HEK293 (cell line): ENCODE measurements around the gene NEO1.
A peak's percentile ranks its signal among the peaks of the same experiment; 100 is the strongest.

Source experiments
- BCL11B ChIP-seq: fragments of 450-650 bp; formaldehyde crosslinking; IDR thresholded peaks from 2 replicates; pipeline ENCODE4 v1.5.1; 2016; ENCODE audit warnings: low read depth, missing biosample characterization, missing genetic modification characterization
- GLI2 ChIP-seq: fragments of 450-650 bp; formaldehyde crosslinking; IDR thresholded peaks from 2 replicates; pipeline ENCODE4; 2017; ENCODE audit warnings: missing biosample characterization, missing genetic modification characterization, low read depth, borderline replicate concordance
- HOXA7 ChIP-seq: sonication (generic); formaldehyde crosslinking; IDR thresholded peaks from 2 replicates; pipeline ENCODE4 v1.8.1; 2022; ENCODE audit warnings: missing genetic modification reagents, borderline replicate concordance
- MYNN ChIP-seq: fragments of 450-650 bp; formaldehyde crosslinking; IDR thresholded peaks from 2 replicates; pipeline ENCODE4 v1.5.1; 2016; ENCODE audit warnings: missing biosample characterization, missing genetic modification characterization, borderline replicate concordance
- PRDM1 ChIP-seq: fragments of 450-650 bp; formaldehyde crosslinking; IDR thresholded peaks from 2 replicates; pipeline ENCODE4; 2016; ENCODE audit warnings: missing biosample characterization, missing genetic modification characterization
- TRIM28 ChIP-seq: IDR thresholded peaks from 2 replicates; pipeline ENCODE4 v1.6.1; 2011; ENCODE audit warnings: low read length, control low read depth, borderline replicate concordance
- WT1 ChIP-seq: fragments of 450-650 bp; formaldehyde crosslinking; IDR thresholded peaks from 2 replicates; pipeline ENCODE4 v1.5.1; 2016; ENCODE audit warnings: missing biosample characterization, missing genetic modification characterization
- YY1 ChIP-seq: fragments of 450-650 bp; formaldehyde crosslinking; IDR thresholded peaks from 2 replicates; pipeline ENCODE4 v1.5.1; 2018; ENCODE audit warnings: missing biosample characterization, missing genetic modification characterization
- ZFHX2 ChIP-seq: fragments of 450-650 bp; formaldehyde crosslinking; conservative IDR thresholded peaks from 2 replicates; pipeline ENCODE4 v1.5.1; 2016; ENCODE audit warnings: missing biosample characterization, missing genetic modification characterization
- ZFP69B ChIP-seq: fragments of 450-650 bp; formaldehyde crosslinking; IDR thresholded peaks from 2 replicates; pipeline ENCODE4 v1.5.1; 2016; ENCODE audit warnings: missing biosample characterization, missing genetic modification characterization
- ZIC2 ChIP-seq: fragments of 450-650 bp; formaldehyde crosslinking; IDR thresholded peaks from 2 replicates; pipeline ENCODE4 v1.5.1; 2016; ENCODE audit warnings: missing biosample characterization, missing genetic modification characterization
- ZNF114 ChIP-seq: fragments of 450-650 bp; formaldehyde crosslinking; IDR thresholded peaks from 2 replicates; pipeline ENCODE4 v1.5.0; 2017; ENCODE audit warnings: missing biosample characterization, missing genetic modification characterization
- ZNF138 ChIP-seq: fragments of 450-650 bp; formaldehyde crosslinking; IDR thresholded peaks from 2 replicates; pipeline ENCODE4 v1.5.1; 2016; ENCODE audit warnings: missing biosample characterization, missing genetic modification characterization, borderline replicate concordance
- ZNF174 ChIP-seq: fragments of 450-650 bp; formaldehyde crosslinking; IDR thresholded peaks from 2 replicates; pipeline ENCODE4 v1.5.0; 2017; ENCODE audit warnings: missing biosample characterization, mild to moderate bottlenecking, missing genetic modification characterization
- ZNF202 ChIP-seq: fragments of 450-650 bp; formaldehyde crosslinking; IDR thresholded peaks from 2 replicates; pipeline ENCODE4 v1.5.1; 2016; ENCODE audit warnings: missing biosample characterization, missing genetic modification characterization, borderline replicate concordance
- ZNF311 ChIP-seq: fragments of 450-650 bp; formaldehyde crosslinking; IDR thresholded peaks from 2 replicates; pipeline ENCODE4 v1.5.1; 2017; ENCODE audit warnings: missing biosample characterization, missing genetic modification characterization, borderline replicate concordance
- ZNF335 ChIP-seq: fragments of 450-650 bp; formaldehyde crosslinking; conservative IDR thresholded peaks from 2 replicates; pipeline ENCODE4 v1.5.1; 2016; ENCODE audit warnings: missing biosample characterization, missing genetic modification characterization
- ZNF341 ChIP-seq: fragments of 450-650 bp; formaldehyde crosslinking; IDR thresholded peaks from 2 replicates; pipeline ENCODE4; 2016; ENCODE audit warnings: low read depth, missing biosample characterization, missing genetic modification characterization
- ZNF423 ChIP-seq: fragments of 450-650 bp; formaldehyde crosslinking; IDR thresholded peaks from 2 replicates; pipeline ENCODE4 v1.5.1; 2016; ENCODE audit warnings: missing biosample characterization, missing genetic modification characterization
- ZNF473 ChIP-seq: fragments of 450-650 bp; formaldehyde crosslinking; IDR thresholded peaks from 2 replicates; pipeline ENCODE4 v1.5.1; 2017; ENCODE audit warnings: missing biosample characterization, missing genetic modification characterization
- ZNF596 ChIP-seq: fragments of 450-650 bp; IDR thresholded peaks from 2 replicates; pipeline ENCODE4 v1.5.0; 2018; ENCODE audit warnings: missing biosample characterization, mild to moderate bottlenecking, missing genetic modification characterization, moderate library complexity
- ZNF626 ChIP-seq: fragments of 450-650 bp; sonication (Bioruptor Pico); formaldehyde crosslinking; IDR thresholded peaks from 2 replicates; pipeline ENCODE4 v1.5.1; 2018; ENCODE audit warnings: missing biosample characterization, missing genetic modification characterization, inconsistent platforms
- ZNF658 ChIP-seq: fragments of 450-650 bp; formaldehyde crosslinking; IDR thresholded peaks from 2 replicates; pipeline ENCODE4; 2016; ENCODE audit warnings: missing biosample characterization, missing genetic modification characterization
- ZNF747 ChIP-seq: fragments of 450-650 bp; formaldehyde crosslinking; IDR thresholded peaks from 2 replicates; pipeline ENCODE4 v1.5.1; 2016; ENCODE audit warnings: missing biosample characterization, missing genetic modification characterization
- TF ChIP-seq, protein P1 (sequence below): sonication (generic); formaldehyde crosslinking; IDR thresholded peaks from 2 replicates; pipeline ENCODE4 v1.8.1; 2022; ENCODE audit warnings: mild to moderate bottlenecking, moderate library complexity, missing genetic modification reagents
- TF ChIP-seq, protein P2 (sequence below): fragments of 450-650 bp; formaldehyde crosslinking; IDR thresholded peaks from 2 replicates; pipeline ENCODE4 v1.5.1; 2016; ENCODE audit warnings: missing biosample characterization, missing genetic modification characterization
- TF ChIP-seq, protein P3 (sequence below): fragments of 450-650 bp; IDR thresholded peaks from 2 replicates; pipeline ENCODE4 v1.5.1; 2018; ENCODE audit warnings: missing biosample characterization, missing genetic modification characterization
- TF ChIP-seq, protein P4 (sequence below): fragments of 450-650 bp; formaldehyde crosslinking; IDR thresholded peaks from 2 replicates; pipeline ENCODE4 v1.5.1; 2016; ENCODE audit warnings: missing biosample characterization, missing genetic modification characterization, borderline replicate concordance
- TF ChIP-seq, protein P5 (sequence below): fragments of 450-650 bp; formaldehyde crosslinking; IDR thresholded peaks from 2 replicates; pipeline ENCODE4 v1.5.1; 2017; ENCODE audit warnings: missing biosample characterization, missing genetic modification characterization
- TF ChIP-seq, protein P6 (sequence below): fragments of 450-650 bp; formaldehyde crosslinking; IDR thresholded peaks from 2 replicates; pipeline ENCODE4 v1.5.1; 2016; ENCODE audit warnings: missing biosample characterization, missing genetic modification characterization

Gene NEO1

DNA sequence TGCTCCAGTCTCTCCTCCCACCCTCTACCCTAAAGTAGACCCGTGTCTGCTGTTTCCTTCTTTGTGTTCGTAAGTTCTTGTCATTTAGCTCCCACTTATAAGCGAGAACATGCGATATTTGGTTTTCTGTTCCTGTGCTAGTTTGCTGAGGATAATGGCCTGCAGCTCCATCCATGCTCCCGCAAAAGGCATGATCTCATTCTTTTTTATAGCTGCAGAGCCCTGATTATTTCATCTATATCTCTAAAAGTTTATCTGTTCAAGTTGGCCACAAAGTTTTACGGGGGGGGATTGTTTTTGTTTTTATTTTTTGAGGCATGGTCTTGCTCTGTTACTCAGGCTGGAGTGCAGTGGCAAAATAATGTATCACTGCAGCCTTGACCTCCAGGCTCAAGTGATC lies 4.4 kb upstream of the NEO1 start (continued):
- TF ChIP-seq ZNF174 (no peak), ZNF423 (tag by site-specific recombination) (no peak), HOXA7 (CRISPR knock-in tag) (no peak), ZNF114 (tag by site-specific recombination) (no peak), MYNN (no peak), GLI2 (tag by site-specific recombination) (no peak), ZNF335 (peak; percentile 9; the same call in 1 of the 2 replicates), ZNF658 (tag by site-specific recombination) (no peak), TRIM28 (0 out of 2 replicates have a peak, but pooled peaks have one; percentile 13), ZNF626 (tag by site-specific recombination) (no peak), YY1 (tag by site-specific recombination) (no peak), ZNF138 (tag by site-specific recombination) (no peak), ZNF341 (tag by site-specific recombination) (no peak), ZNF311 (no peak), ZFP69B (tag by site-specific recombination) (0 out of 2 replicates have a peak, but pooled peaks have one; percentile 17), WT1 (tag by site-specific recombination) (no peak), BCL11B (tag by site-specific recombination) (no peak), ZFHX2 (tag by site-specific recombination) (no peak), PRDM1 (tag by site-specific recombination) (no peak), ZNF747 (tag by site-specific recombination) (no peak), ZNF596 (tag by site-specific recombination) (no peak), ZNF473 (tag by site-specific recombination) (no peak), ZNF202 (tag by site-specific recombination) (no peak), ZIC2 (tag by site-specific recombination) (no peak)
- TF ChIP-seq, protein P1, sequence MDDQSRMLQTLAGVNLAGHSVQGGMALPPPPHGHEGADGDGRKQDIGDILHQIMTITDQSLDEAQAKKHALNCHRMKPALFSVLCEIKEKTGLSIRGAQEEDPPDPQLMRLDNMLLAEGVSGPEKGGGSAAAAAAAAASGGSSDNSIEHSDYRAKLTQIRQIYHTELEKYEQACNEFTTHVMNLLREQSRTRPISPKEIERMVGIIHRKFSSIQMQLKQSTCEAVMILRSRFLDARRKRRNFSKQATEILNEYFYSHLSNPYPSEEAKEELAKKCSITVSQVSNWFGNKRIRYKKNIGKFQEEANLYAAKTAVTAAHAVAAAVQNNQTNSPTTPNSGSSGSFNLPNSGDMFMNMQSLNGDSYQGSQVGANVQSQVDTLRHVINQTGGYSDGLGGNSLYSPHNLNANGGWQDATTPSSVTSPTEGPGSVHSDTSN (CRISPR knock-in tag): no peak
- TF ChIP-seq, protein P2, sequence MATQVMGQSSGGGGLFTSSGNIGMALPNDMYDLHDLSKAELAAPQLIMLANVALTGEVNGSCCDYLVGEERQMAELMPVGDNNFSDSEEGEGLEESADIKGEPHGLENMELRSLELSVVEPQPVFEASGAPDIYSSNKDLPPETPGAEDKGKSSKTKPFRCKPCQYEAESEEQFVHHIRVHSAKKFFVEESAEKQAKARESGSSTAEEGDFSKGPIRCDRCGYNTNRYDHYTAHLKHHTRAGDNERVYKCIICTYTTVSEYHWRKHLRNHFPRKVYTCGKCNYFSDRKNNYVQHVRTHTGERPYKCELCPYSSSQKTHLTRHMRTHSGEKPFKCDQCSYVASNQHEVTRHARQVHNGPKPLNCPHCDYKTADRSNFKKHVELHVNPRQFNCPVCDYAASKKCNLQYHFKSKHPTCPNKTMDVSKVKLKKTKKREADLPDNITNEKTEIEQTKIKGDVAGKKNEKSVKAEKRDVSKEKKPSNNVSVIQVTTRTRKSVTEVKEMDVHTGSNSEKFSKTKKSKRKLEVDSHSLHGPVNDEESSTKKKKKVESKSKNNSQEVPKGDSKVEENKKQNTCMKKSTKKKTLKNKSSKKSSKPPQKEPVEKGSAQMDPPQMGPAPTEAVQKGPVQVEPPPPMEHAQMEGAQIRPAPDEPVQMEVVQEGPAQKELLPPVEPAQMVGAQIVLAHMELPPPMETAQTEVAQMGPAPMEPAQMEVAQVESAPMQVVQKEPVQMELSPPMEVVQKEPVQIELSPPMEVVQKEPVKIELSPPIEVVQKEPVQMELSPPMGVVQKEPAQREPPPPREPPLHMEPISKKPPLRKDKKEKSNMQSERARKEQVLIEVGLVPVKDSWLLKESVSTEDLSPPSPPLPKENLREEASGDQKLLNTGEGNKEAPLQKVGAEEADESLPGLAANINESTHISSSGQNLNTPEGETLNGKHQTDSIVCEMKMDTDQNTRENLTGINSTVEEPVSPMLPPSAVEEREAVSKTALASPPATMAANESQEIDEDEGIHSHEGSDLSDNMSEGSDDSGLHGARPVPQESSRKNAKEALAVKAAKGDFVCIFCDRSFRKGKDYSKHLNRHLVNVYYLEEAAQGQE: no peak
- TF ChIP-seq, protein P3, sequence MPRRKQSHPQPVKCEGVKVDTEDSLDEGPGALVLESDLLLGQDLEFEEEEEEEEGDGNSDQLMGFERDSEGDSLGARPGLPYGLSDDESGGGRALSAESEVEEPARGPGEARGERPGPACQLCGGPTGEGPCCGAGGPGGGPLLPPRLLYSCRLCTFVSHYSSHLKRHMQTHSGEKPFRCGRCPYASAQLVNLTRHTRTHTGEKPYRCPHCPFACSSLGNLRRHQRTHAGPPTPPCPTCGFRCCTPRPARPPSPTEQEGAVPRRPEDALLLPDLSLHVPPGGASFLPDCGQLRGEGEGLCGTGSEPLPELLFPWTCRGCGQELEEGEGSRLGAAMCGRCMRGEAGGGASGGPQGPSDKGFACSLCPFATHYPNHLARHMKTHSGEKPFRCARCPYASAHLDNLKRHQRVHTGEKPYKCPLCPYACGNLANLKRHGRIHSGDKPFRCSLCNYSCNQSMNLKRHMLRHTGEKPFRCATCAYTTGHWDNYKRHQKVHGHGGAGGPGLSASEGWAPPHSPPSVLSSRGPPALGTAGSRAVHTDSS (tag by site-specific recombination): no peak
- TF ChIP-seq, protein P4, sequence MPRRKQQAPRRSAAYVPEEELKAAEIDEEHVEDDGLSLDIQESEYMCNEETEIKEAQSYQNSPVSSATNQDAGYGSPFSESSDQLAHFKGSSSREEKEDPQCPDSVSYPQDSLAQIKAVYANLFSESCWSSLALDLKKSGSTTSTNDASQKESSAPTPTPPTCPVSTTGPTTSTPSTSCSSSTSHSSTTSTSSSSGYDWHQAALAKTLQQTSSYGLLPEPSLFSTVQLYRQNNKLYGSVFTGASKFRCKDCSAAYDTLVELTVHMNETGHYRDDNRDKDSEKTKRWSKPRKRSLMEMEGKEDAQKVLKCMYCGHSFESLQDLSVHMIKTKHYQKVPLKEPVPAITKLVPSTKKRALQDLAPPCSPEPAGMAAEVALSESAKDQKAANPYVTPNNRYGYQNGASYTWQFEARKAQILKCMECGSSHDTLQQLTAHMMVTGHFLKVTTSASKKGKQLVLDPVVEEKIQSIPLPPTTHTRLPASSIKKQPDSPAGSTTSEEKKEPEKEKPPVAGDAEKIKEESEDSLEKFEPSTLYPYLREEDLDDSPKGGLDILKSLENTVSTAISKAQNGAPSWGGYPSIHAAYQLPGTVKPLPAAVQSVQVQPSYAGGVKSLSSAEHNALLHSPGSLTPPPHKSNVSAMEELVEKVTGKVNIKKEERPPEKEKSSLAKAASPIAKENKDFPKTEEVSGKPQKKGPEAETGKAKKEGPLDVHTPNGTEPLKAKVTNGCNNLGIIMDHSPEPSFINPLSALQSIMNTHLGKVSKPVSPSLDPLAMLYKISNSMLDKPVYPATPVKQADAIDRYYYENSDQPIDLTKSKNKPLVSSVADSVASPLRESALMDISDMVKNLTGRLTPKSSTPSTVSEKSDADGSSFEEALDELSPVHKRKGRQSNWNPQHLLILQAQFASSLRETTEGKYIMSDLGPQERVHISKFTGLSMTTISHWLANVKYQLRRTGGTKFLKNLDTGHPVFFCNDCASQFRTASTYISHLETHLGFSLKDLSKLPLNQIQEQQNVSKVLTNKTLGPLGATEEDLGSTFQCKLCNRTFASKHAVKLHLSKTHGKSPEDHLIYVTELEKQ (tag by site-specific recombination): no peak
- TF ChIP-seq, protein P5, sequence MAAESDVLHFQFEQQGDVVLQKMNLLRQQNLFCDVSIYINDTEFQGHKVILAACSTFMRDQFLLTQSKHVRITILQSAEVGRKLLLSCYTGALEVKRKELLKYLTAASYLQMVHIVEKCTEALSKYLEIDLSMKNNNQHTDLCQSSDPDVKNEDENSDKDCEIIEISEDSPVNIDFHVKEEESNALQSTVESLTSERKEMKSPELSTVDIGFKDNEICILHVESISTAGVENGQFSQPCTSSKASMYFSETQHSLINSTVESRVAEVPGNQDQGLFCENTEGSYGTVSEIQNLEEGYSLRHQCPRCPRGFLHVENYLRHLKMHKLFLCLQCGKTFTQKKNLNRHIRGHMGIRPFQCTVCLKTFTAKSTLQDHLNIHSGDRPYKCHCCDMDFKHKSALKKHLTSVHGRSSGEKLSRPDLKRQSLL (tag by site-specific recombination): no peak
- TF ChIP-seq, protein P6, sequence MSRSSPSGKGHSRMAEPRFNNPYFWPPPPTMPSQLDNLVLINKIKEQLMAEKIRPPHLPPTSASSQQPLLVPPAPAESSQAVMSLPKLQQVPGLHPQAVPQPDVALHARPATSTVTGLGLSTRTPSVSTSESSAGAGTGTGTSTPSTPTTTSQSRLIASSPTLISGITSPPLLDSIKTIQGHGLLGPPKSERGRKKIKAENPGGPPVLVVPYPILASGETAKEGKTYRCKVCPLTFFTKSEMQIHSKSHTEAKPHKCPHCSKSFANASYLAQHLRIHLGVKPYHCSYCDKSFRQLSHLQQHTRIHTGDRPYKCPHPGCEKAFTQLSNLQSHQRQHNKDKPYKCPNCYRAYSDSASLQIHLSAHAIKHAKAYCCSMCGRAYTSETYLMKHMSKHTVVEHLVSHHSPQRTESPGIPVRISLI (tag by site-specific recombination): no peak
